Heart left ventricle (tissue), 13 donors: Measurements from ENCODE around the gene PIP5K1B.

Experiments used
- CTCF ChIP-seq, 12 donors: fragments of 200-600 bp; sonication (generic) in 4 of 12; IDR thresholded peaks; one replicate each; pipeline versions ENCODE4 v1.5.0 to v1.8.0; 2018 to 2022; ENCODE audit warnings: antibody characterized with exemption in 12 of 12, mild to moderate bottlenecking in 5 of 12
- POLR2A ChIP-seq, 2 donors: fragments of 450-650 bp; IDR thresholded peaks; one replicate each; pipeline ENCODE4 v1.6.1; 2017; ENCODE audit warnings: antibody characterized with exemption in 2 of 2, mild to moderate bottlenecking in 2 of 2, moderate library complexity in 2 of 2
- donor health status: ischemic (EF 13 %, LVEDD 7.1; RV severe dilation, severe dysfunction).
- donor health status: DM: no; HTN: yes; CAD: no.
- donor health status: DM: no; HTN: no; CAD: no.
- donor health status: ischemic (EF 25% LVEDD 6.9; RV normal size, moderate dysfunction).
- donor health status: ischemic (EF 25% LVEDD 5.7; RV mildly dilated, moderate dysfunction).
- donor health status: ischemic (EF 35%, LVEDD 5.7; RV mildly dilated, moderate dysfunction).
- donor health status: nonischemic (EF 11% LVEDD 7.7; RV severe dilation, severe dysfunction).
- donor health status: DM: yes; HTN: yes; CAD: no.
- donor health status: PGD.
- donor health status: ischemic (EF 29% LVEDD 5.4; RV normal size, mild dysfunction).
- donor health status: nonischemic (EF 23%, LVEDD 6.1; RV moderate dilation, normal function).

GRCh38 chr9:68940573-68940972 lies 235.5 kb downstream of the PIP5K1B start:
- no peak for TF ChIP-seq POLR2A (IDR thresholded peaks at IDR 0.05)
- TF ChIP-seq CTCF (IDR thresholded peaks at IDR 0.05) = no peak
